ENCODE results near the gene CD70.

DNA sequence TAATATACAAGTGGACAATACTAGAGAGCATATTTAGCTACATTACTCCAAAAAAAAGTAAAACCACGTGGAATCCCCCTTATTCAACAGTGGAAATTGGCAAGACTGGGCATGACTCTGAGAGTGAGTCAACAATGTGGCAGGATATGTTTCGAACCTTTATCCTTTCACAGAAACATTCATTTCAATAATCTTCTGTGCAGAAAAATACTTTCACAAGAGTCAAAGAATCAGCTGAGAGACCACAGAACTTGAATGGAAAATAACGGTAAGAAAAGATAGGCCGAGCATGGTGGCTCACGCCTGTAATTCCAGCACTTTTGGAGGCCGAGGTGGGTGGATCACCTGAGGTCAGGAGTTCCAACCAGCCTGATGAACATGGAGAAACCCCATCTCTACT, 25.1 kb upstream of the CD70 start:
- TF ChIP-seq EZH2 (IDR thresholded peaks at IDR 0.05; ENCODE audit: borderline replicate concordance, low read depth, low read length, severe bottlenecking) (no peak), POLR2A (IDR thresholded peaks at IDR 0.05; ENCODE audit: low read depth, low read length) (no peak), JUN (IDR thresholded peaks at IDR 0.05; ENCODE audit: borderline replicate concordance, insufficient read depth, insufficient read length, low read depth) (no peak)
- TF ChIP-seq, protein P1, sequence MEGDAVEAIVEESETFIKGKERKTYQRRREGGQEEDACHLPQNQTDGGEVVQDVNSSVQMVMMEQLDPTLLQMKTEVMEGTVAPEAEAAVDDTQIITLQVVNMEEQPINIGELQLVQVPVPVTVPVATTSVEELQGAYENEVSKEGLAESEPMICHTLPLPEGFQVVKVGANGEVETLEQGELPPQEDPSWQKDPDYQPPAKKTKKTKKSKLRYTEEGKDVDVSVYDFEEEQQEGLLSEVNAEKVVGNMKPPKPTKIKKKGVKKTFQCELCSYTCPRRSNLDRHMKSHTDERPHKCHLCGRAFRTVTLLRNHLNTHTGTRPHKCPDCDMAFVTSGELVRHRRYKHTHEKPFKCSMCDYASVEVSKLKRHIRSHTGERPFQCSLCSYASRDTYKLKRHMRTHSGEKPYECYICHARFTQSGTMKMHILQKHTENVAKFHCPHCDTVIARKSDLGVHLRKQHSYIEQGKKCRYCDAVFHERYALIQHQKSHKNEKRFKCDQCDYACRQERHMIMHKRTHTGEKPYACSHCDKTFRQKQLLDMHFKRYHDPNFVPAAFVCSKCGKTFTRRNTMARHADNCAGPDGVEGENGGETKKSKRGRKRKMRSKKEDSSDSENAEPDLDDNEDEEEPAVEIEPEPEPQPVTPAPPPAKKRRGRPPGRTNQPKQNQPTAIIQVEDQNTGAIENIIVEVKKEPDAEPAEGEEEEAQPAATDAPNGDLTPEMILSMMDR (IDR thresholded peaks at IDR 0.05; ENCODE audit: extremely low read depth in 1 of 2, insufficient read depth in 1 of 2, low read depth in 1 of 2, low read length in 2 of 2): no peak
